GM12801 (cell line): ENCODE measurements around the gene PABPC3.

Experiments used
- TF ChIP-seq, protein P1 (sequence below): IDR thresholded peaks from one replicate; pipeline ENCODE4 v1.5.1; 2011; ENCODE audit warnings: control low read depth; ENCODE audit not compliant: insufficient read length; ENCODE audit errors: extremely low read depth

The PABPC3 gene

DNA sequence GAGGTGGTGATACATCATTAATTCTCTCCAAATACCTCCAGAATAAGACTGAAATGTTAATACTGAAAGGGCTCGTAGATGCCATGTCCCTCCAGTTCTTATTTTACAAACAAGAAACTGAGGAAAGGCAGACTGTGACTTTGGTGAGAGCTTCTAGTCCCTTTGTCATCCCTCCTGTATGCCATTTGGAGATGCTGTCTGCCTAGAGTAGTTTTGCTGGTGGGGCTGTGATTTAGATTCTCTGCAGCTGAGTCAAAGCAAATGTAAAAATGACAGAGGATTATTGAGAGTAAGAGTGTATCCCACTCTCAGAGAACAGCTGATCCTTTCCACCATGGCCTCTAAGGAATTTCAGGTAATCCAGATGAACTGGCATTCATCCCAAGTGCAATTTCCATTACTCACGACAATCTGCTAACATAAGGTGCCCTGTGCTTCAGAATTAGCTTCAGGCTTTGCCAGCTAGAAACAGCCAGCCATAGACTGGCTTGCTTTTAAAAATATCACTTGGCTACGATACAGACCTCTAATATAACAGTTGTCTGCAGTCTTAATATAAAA, 16.8 kb downstream of the PABPC3 start:
- TF ChIP-seq, protein P1, sequence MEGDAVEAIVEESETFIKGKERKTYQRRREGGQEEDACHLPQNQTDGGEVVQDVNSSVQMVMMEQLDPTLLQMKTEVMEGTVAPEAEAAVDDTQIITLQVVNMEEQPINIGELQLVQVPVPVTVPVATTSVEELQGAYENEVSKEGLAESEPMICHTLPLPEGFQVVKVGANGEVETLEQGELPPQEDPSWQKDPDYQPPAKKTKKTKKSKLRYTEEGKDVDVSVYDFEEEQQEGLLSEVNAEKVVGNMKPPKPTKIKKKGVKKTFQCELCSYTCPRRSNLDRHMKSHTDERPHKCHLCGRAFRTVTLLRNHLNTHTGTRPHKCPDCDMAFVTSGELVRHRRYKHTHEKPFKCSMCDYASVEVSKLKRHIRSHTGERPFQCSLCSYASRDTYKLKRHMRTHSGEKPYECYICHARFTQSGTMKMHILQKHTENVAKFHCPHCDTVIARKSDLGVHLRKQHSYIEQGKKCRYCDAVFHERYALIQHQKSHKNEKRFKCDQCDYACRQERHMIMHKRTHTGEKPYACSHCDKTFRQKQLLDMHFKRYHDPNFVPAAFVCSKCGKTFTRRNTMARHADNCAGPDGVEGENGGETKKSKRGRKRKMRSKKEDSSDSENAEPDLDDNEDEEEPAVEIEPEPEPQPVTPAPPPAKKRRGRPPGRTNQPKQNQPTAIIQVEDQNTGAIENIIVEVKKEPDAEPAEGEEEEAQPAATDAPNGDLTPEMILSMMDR = no peak

DNA sequence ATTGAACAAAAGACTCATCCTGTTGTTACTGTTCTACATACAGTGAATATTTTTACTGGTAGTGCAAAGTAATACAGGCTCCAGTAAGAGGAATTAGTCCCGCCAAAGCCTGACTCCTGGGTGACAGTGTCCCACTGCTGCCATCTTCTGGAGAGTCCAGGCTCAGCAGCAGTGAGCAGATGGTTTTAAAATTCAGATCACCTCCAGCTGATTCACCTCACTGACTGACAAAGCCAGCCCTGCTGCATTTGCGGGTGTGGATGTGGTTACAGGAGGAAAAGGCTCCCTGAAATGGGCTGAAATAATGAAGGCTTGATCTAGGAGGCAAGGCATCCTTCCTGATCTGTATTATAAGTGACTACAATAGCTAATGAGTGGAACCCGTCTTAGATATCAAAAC, 18.3 kb downstream of the PABPC3 start:
- TF ChIP-seq, protein P1 = peak; percentile 14

DNA sequence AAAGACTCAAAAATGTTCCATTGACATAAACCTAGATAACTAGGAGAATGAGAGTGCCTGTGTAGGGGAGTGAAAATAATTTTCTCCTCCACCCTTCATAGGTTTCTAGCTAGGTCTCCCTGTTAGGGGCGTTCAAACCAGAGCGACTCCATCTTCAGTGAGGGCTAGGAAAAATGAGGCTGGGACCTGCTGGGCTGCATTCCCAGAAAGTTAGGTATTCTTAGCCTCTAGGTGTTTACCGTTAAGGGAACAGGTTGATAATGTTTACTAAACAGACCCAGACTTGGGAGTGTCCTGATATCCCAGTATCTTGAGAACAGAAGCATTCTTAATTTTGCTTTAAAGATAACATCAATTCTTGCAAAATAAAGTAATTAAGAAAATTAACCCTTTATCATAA, 20.1 kb downstream of the PABPC3 start:
- TF ChIP-seq, protein P1 = no peak

DNA sequence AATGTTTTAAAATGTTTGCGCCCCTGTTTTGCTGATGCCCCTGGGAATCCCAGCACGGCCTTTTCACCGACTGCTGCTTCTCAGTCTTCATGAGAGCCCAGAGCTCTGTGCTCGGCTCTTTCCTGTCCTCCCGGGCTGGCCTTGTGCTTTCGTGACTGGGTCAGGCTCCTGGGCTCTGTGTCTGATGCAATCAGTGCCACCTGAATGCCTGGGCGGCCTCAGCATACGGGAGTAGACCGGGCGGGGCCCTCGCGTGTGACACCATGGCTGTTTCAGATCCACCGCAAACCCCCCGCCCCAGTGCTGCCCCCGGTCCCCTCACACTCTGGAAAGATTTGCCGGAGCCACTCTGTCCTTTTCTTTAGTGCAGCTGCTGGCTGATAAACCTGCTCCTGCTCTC, 21.4 kb downstream of the PABPC3 start:
- TF ChIP-seq, protein P1 = no peak

DNA sequence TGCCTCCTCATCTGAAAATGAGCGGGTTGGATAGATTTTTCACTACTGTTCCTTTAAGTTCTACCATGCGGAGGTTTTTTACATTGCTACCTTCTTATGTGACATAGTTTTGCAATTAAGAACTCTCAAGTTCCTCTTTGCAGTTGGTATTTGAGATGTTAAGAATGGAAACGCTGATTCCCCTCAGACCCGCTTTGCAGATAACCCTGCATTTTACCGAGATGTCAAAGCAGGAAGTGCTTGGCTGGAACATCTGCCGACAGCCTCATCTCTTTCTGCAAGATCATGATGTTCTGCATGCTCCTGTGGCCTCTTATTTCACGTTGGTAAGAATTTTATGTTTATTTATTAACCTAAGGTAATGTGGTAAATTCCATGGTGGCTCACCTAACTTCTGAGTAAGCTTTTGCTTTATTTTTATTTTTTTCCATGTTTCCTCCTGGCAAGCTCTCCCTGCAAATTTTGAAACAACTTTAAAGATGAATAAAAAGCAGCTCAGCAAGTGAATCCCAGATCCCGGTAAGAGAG, 22.5 kb downstream of the PABPC3 start:
- TF ChIP-seq, protein P1 = no peak

DNA sequence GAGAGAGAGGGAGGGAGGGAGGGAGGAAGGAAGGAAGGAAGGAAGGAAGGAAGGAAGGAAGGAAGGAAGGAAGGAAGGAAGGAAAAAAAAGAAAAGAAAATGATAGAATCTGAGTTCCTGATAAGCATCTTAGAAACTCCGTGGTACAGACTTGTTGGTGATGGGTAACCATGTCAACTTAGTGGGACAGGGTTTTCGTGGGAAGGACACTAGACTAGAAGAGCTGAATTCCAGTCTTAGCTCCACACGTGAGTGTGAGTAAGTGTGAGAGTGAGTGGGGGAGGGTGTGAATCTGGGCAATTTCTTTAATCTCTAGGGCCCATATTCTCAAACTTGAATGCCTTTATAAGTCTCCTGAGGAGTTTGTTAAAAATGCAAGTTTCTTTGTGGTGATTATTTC, 35.0 kb downstream of the PABPC3 start:
- TF ChIP-seq, protein P1 = no peak

DNA sequence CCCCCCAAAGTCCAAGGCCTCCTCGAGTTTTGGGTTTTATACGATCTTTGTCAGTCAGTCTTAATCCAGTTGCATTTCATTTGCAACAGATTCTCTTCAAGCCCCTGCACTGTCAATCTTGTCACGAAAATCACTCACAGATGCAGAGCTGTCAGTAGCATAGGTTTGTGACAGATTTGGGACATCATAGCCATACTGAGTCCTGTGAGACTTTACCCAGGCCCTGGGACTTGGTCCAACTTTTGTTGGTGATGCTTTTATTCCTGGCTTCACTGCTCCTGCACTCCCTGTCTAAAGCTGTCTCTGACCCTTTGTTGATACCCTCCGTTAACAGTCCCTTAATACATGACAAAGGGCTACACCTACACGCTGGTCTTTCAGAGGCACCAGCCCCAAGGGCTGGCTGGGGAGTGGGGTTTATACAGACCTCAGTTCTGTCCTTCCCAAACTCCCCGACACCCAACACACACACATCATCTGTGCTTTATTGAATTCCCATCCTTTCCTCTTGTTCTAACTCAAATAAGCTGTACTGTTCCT, 36.0 kb downstream of the PABPC3 start:
- TF ChIP-seq, protein P1 = no peak
